Stimulated activated CD4-positive, alpha-beta T cell treated with anti-CD3 and anti-CD28 coated beads, TNF-alpha, amount 100 ng/mL, for 4 hours (primary cell): ENCODE results near the gene IRF7.
"Not testable (repeated sequence)": the region's sequence is repeated elsewhere in the genome, so short reads cannot be mapped to it uniquely, and the experiment has no call there.

ENCODE experiments used
- DNase-seq, 3 experiments: peaks; one replicate each; pipeline ENCODE4 v3.0.0-alpha.2; 2020; ENCODE audit warnings: low read depth in 3 of 3

Gene IRF7

DNA sequence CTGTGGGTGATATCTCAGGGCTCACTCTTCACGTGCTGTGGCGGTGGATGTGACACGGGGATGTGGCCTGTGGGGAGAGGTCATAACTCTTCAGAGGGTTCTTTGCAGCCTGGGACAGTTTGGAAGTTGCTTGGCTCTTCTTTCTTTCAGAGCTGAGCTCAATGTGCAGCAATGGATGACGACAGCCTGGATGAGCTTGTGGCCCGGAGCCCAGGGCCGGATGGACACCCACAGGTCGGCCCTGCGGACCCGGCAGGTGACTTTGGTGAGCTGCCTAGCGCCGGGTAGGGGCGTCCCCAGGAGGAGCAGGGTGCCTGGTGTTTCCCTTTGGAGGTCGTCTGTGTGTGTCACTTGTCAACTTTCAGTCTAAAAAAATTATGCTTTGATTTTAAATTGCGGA, 34.4 kb downstream of the IRF7 start:
- DNase-seq, result no peak

DNA sequence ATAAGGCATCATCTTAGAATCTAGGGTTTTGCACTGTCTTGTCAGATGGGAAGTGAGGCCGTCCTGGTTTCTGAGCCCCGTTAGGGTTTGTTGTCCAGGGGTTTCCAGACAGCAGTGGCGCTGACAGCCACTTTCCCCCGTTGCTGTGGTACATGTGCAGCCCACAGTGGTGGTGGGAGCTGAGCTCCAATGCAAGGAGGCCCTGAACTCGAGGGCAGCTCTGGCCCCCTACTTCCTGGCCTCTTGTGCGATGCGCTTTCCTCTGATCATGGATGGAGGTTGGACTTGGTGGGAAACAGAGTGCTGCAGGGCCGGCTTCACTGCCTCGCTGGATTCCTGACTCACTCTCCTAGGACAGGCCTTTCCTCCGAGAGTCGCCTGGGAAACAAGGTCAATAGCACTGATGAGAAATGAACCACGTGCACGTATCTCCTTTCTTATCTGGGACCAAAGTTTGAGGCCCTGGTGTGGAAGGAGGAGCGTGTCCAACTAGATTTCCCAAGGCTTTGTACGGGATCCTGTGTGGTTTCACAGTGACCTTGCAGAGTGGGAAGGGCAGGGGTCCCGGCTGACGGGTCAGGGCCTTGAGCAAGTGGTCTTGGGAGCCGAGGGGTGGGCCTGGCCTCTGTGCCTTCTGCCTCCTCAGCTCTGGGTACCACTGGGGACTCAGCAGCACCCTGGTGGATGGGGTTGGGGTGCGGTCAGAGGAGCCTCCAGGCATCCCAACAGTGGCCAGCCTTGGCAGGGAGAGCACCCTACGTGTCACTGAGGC, 35.7 kb downstream of the IRF7 start:
- no peak for DNase-seq

DNA sequence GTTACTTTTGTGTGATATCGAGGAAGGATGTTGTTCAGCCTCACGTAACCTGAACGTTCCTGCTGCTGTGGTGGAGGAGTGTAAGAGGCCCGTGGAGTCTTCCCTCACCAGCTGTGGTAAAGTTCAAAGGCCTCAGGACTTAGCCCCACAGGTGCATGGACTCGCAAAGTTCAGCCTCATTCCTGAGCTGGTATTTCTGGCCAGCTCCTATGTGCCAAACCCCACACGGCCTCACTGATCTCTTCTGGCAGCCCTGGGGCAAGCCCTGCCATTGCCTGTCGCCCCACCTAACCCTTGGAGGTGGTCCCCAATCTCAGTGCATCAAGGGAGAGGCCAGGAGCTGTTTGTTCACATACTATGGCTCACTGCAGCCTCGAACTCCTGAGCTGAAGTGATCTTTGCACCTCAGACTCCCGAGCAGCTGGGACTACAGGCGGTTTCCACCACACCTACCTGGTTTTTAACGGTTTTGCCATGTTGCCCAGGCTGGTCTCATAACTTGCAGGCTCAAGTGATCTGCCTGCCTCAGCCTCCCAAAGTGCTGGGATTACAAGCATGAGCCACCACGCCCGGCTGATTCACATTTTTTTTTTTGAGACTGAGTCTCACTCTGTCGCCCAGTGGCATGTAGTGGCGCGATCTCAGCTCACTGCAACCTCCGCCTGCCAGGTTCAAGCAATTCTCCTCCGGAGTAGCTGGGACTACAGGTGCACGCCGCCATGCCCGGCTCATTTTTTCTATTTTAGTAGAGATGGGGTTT, 37.3 kb downstream of the IRF7 start:
- DNase-seq, result no peak

DNA sequence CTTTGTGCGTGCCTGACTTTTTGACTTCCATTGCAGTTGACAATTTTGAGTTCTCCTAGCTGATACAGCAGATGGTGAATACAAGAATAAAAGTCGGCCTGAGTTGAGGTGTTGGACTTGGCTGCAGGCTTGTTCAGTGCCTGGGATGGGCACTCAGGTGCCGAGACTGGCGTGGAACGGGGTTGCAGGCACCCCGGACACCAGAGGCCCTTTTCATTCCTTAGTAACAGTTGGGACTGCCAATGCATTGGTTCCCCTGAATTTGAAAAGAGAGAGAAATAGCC, 38.2 kb downstream of the IRF7 start:
- DNase-seq, result no peak

DNA sequence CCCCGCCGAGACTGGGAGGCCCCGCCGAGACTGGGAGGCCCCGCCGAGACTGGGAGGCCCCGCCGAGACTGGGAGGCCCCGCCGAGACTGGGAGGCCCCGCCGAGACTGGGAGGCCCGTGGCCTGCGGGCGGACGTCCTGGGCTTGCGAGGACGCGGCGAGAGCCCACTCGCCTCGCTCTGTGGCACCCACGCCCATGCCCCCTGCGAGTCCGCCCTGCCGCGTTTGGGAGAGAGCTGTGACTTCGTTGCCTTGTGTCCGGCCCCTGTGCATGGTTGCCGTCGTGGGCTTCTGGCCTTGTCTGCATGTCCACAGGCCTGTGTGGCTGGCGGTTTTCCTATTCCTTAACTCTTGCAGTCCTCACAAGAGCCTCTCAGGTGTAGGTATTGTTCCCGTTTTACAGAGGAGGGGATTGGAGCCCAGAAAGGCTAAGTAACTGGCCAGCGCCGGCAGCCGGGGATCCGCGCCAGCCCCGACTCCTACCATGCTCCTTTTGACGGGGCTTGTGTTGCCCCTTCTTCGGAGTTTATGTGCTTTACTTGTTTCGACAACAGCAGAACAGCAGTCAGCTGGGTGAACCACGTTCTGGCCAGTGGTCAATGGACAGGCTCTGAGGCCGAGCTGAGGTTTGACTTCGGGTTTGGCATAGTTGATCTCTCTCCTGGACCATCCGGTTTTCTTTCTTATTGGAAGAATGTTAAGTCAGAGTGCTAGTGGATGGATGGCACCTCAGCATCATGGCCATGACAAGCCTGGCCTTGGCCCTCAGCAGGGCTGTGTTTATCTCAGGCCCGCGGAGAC, 38.7 kb downstream of the IRF7 start:
- no peak for DNase-seq

DNA sequence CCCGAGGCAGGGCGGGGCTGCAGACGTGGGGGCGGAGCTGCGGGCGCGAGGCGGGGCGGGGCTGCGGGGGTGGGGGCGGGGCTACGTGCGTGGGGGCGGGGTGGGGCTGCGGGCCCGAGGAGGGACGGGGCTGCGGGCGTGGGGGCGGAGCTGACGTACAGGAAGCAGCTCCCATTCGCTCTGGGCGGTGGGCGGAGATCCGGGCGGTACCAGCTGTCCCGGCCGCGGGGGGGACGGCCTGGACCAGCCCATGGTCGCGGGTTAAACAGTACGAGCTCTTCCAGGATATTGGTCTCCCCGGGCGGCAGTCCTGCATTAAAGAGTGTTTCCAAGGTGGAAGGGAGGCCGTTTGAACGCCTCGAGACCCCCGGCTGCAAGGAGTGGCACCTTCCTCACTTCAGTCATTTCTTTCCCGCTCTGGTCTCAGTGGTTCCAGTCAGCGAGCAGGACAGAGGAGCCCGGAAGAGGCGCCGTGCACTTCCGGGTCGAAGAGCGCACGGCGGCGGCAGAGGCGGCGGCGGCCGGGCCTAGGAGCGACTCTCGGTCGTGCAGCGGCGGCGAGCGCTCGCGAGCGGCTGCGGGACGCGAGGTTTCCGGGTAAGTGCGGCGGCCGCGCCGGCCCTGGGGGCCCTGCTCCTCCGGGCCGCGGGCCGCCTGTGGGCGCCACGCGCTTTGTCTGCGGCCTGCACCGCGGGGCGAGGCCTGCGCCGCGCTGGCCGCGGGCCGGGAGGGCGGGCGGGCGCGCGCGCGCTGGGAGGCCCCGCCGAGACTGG, 39.6 kb downstream of the IRF7 start, which contains the start of gene PHRF1:
Gene PHRF1, plus strand, starts transcription at position 475 of the 773 bp plus-strand sequence. CDS start 5,043 bp downstream, outside the sequence.
- DNase-seq, result peak; percentile 92 to 95 (median 94)

DNA sequence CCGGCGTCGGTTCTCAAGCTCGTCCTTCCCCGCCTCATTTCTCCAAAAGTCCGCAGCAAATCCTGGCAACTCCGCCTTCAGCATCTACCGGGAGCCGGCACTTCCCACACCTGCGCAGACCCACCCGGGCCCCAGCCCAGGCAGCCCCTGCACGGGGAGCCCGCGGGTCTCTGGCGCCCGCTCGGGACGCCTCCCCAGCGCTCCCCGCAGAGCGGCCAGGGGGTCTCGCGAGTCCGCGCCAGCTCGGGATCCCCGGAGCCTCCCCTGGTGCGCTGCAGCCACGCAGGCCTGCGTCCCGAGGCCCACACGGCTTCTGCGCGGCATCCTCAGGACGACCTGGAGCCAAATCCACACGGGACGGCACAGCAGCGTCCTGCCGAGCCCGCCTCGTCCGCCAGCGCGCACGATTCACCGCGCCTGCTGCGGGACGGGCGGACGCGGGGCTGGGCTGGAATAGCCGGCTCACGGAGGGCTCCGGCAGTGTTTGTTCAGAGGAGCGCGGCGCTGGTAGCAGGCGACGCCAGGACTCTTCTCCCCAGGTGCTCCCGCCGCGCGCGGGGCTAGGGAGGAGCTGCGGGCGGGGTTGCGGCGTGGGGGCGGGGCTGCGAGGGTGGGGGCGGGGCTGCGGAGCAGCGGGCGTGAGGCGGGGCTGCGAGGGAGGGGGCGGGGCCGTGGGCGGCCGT, 40.3 kb downstream of the IRF7 start:
- no peak for DNase-seq

DNA sequence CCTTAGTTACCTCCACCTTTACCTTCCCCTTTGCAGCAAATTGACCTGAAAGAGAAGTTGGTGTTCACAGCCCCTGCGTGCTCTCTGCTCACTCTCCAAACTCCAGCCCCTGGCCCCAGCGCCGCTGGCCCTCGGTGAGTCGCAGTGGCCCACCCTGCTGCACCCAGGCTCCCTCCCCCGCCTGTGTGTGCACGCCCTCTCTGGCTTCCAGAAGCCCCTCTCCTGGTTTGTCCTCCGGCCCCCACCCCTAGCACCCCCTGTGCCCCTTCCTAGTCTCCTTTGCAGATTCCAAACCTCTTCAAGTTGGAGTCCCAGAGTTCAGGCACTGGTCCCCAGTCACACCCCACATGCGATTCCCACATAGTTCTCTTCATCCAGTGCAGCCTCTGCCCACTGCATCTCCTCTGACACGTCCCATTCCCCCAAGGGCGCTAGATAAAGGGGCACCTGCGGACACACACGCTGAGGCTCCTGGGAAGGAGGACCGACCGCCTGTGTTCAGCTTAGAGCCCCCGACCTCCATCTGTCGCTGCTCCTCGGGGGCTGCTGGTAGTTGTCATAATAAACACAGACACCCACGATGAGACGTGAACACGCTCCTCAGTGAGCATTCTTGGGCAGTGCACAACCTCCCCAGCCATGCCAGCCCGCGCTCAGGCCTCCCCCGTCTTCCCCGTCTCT, 41.0 kb downstream of the IRF7 start:
- no peak for DNase-seq

DNA sequence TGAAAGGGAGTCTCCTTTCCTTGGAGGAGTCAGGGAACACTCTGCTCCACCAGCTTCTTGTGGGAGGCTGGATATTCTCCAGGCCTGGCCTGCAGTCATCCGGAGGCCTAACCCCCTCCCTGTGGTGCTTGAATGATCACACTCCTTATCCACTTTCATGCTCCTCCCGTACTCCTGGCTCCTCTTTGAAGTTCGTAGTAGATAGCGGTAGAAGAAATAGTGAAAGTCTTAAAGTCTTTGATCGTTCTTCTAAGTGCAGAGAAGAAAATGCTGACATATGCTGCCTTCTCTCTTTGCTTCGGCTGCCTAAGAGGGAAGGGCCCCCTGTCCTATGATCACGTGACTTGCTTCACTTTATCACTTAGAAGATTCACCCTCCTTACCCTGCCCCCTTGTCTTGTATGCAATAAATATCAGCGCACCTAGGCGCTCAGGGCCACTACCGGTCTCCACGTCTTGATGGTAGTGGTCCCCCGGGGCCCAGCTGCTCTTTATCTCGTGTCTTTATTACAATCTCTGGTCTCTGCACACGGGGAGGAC, 41.6 kb downstream of the IRF7 start:
- not testable (repeated sequence) for DNase-seq

DNA sequence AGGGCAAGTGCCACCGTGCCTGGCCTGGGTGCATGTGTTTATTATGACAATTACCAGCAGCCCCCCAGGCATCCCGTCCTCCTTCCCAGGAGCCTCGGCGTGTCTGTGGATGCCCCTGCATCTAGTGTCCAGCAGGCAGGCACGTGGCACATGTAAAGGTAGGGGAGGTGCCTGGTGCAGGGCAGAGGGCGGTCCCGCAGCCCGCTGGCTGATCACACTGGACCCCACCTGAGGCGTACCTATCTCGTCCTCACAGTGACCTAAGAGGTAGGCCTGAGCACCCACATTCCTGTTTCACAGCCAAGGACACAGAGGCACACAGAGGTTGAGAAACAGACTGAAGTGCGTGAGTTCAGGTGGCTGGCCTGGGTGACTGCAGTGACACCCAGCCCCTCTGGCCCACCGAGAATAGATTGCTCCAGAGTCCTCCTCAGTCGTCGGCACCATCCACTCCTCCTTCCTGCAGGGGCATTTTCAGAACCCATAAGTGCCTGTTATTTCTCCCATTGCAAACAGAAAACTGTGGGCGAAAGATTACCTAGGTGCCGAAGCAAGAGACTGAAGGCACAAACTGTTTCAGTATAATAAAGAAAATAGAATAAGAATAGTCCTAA, 42.5 kb downstream of the IRF7 start:
- DNase-seq, result no peak

DNA sequence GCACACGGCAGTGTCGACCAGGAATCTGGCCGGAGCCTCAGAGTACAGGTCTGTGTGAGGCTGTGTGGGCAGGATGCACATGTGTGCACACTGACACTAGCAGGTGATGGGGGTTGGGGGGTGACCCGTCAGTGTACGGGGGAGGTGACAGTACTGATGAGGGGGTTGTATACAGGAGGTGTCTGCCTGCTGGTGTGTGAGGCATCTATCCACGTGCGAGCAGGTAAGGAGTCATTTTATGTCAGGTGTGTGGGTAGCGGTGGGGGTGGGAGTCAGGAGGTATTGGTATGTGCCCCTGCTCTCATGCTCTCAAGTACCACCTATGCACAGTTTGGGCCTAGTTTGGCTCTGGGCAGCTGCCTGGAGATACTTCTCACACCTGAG, 44.0 kb downstream of the IRF7 start:
- DNase-seq, result no peak

DNA sequence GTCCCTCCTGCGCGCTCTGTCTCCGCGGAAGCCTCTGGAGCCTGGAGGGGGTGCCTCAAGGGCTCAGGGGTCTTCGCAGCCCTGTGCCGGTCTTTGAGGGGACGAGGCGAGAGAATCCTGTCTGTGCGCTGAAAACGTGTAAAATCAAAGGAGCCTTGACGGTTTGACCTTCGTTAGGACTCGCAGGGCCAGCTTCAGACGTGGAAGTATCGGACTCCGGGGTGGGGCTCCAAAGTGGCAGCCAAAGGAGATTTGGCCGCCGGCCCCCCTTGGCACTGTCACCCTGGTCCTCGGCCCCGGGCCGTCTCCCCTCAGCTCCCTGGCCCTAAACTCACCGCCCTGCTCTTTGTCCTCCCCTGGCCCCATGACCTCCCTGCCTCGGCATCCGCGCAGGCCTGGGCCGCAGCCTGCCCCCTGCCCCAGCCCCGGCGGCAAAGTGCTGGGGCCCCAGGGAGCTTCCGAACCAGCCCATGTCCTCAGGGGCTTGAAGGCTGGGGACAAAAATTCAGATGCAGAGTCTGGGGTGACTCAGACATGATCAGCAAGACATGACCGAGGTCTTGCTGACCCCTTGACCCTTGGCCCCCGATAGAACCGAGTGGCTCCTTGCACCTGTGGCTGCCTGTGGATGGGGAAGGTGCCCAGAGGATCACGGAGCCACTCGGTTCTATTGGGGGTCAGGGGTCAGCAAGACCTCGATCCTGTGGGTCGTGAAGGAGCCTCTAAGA, 46.4 kb downstream of the IRF7 start:
- no peak for DNase-seq

DNA sequence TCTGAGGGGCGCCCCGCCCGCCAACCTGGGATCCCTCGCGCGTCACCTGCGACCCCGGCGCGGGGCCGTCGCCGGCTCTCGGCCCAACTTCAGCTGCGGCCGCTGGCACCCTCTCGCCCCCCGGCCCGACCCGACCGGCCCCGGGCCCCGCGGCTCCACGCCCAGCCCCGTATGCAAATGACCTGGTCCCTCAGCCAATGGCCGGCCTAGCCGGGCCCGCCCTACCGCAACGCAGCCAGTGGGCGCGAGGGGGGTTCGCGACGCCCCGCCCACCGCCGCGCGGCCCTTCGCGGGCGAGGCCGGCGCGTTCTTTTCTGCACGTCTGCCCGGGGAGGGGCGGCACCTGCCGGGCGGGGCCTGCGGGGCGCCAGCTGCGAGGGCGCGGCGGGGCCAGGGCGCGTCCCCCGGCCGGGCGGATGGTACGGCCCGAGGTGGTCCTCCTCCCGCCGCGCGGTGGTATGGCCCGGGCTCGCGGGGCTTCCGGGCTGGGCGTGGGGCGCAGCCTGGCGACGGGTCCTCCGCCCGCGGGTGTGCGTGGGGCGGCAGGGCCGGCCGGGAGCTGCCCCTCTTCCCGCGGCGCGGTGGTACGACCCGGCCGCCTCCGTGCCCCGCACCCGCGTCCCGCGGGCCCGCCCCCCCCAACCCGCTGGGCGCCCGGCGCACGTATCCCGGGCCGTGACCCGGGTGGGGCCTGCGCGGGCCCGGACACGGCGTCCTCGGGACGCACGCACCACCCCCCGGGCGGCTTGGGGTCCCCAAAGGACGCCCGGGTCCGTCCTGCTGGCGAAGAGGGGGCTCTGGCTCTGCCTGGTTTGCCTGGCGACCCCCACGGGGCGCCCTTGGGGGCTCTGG, 47.2 kb downstream of the IRF7 start:
- peak; percentile 82 to 83 (median 83) for DNase-seq

DNA sequence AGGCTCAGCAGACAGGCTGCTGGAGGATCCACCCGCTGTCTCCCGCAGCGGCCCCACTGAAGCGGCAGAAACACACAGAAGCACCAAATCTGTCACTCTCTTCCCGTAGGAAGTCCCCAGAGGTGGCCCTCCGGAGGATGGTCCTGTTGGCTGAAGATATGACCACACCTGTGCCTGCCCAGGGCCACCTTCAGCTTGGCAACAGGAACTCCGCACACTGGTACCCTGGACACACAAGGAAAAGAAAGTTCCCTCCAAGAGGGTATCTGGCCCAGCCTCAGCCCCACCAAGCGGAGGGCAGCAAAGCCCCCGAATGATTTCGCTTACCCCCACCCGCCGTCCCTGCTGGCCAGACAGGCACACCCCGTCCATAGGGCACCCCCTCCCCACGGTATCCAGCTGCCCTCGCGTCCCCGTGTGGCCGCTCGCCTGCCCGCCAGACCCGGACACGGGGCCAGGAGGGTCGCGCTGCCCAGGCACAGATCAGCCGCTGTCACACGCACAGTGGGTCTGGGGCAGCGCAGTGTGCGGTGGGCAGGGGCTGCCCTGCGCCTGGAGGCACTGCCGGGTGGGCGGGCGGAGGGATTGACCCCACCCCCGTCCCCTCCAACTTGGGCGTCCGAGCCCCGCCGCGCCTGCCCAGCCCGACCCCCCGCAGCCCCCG, 48.0 kb downstream of the IRF7 start:
- DNase-seq, result no peak

DNA sequence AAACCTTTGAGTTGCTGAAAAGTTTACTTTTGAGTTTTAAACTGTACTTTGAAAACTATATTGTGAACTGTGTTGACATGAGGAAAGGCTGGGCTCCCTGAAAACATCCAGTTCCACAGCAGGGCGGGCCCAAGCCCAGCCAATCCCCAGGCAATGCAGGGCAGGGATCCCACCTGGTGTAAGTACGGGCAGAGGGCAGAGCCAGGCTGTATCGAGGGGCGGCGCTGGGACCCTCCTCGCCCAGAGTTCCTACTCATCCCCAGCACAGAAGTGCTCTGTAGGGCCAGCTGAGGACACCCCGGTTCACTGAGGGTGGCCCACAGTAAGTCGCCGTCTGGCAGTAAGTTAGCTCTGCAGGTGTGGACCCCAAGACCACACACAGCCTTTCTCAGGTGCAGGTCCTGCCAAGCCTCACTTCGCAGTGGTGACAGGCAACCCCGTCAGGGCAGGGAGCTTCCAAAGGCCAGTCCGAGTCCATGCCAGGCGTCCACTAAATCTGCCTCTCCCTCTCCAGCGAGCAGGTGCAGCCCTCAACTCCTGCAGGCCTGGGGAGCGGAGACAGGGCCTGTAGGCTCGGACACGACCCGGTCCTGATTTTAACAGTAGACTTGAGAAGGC, 48.6 kb downstream of the IRF7 start:
- DNase-seq, result no peak

DNA sequence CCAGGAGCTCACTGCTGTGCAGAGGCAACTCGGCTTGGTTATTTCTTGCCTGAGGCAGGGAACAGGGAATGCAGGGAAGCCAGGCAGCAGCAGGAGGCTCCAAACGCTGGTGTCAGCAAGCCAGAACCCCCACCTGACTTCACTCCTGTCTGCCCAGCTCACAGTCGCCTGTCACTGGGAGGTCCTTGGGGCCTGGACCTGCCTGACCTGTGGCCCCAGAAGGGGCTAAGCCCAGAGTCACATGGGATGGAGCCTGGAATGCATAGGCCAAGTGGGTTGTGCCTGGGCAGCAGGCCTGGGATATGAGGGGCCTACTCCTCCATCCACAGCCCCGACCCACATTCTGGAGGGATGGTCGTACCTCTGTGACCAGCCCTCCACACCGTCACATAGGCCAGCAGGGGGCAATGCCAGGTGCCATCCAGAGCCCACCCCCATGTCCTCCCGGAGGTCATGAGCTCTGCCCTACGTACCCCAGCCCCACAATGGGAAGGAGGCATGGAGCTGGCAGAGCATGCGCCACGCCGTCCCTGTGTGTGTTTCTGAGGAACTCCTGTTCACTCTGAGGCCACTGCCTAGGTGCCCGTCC, 49.7 kb downstream of the IRF7 start:
- DNase-seq, result no peak
